ENCODE results near the gene ASTN1. TPM values are rescaled to one million over a fixed set of nuclear protein-coding genes. Genes with fewer than 3 reads are reported as not detected.
"Not testable (repeated sequence)": the region's sequence is repeated elsewhere in the genome, so short reads cannot be mapped to it uniquely, and the experiment has no call there.

Gene ASTN1
- total RNA-seq, 4 donors from 2014 or later, result 0.93 to 2.9 (median 2.3) TPM

DNA sequence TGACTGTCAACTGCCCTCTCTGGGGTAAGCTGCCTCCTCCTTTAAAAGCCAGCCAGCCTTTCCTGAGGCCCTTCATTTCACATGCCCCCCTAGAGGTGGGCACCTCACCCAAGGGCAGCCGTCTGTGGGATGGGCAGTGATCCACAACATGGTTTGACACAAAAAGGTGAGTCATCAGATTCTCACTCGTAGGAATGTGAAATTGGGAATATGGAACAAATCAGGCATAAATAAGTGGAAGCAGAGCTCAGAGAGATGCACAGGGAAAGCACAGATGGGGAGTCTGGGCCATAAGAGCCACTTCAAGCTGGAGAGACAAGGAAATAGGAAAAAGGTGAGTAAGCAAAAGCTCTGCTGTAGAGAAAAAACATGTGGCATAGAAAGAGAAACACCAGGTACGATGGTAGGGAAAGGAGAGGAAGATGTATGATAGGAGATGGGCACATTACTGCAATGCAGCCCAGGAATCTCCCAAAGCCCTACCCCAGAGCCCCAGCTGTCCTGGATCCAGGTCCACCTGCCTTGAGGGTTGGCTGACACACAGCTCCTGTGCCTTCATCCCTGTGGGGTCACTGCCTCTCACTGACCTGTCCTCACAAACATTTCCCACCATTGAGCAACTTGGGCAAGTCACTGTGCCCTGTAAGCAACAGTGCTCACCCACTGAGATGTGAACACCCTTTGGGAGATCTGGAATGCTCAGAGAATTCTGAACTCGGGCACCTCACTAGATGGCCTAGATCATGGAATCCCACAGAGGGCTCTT is 86.6 kb downstream of the ASTN1 start:
- Histone ChIP-seq H3K27me3 (no peaks in the 10 kb centered on the region), H3K27ac (no peak overlapping the region), H3K9me3 (no peaks in the 10 kb centered on the region), H3K36me3 (no peaks in the 10 kb centered on the region), H3K4me1 (no peaks in the 10 kb centered on the region), H3K4me3 (no peak overlapping the region)
- TF ChIP-seq EP300 (IDR thresholded peaks at IDR 0.05), result no peak
- TF ChIP-seq POLR2AphosphoS5 (IDR thresholded peaks at IDR 0.05), result no peak
- no peak for TF ChIP-seq POLR2A (IDR thresholded peaks at IDR 0.05)
- TF ChIP-seq, protein P1, sequence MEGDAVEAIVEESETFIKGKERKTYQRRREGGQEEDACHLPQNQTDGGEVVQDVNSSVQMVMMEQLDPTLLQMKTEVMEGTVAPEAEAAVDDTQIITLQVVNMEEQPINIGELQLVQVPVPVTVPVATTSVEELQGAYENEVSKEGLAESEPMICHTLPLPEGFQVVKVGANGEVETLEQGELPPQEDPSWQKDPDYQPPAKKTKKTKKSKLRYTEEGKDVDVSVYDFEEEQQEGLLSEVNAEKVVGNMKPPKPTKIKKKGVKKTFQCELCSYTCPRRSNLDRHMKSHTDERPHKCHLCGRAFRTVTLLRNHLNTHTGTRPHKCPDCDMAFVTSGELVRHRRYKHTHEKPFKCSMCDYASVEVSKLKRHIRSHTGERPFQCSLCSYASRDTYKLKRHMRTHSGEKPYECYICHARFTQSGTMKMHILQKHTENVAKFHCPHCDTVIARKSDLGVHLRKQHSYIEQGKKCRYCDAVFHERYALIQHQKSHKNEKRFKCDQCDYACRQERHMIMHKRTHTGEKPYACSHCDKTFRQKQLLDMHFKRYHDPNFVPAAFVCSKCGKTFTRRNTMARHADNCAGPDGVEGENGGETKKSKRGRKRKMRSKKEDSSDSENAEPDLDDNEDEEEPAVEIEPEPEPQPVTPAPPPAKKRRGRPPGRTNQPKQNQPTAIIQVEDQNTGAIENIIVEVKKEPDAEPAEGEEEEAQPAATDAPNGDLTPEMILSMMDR (IDR thresholded peaks at IDR 0.05), result no peak
- ATAC-seq, result no peak
- 81% methylated on average over 2 of the region's 4 CpGs; no CpG with 5 or more reads in 1 of the 2 donors for WGBS, 2 donors (ENCODE audit: low coverage in 1 of 2)

DNA sequence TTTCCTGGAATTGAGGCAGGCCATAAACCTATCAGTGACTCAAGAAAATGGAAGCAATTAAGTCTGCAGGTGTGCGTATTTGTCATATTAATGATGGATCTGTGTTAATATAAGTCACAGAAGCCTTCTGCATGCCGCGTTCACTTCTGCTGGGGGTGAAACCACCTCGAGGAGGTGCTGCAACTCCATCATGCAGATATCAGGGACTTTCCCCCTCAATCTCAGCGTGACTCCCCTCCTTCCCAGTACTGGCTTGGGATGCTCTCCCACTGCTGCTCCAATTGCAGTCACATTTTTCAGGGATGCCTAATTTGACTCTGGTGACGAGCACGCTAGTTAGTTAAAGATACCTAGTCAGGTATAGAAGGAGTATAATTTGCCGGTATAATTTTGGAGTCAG is 87.5 kb downstream of the ASTN1 start:
- 75 to 98% methylated on average over 3 to 4 of the region's 8 CpGs for WGBS, 2 donors (ENCODE audit: low coverage in 1 of 2)
- Histone ChIP-seq H3K27ac (no peak overlapping the region), H3K4me1 (no peaks in the 10 kb centered on the region), H3K4me3 (no peak overlapping the region), H3K27me3 (no peaks in the 10 kb centered on the region), H3K36me3 (no peaks in the 10 kb centered on the region), H3K9me3 (no peaks in the 10 kb centered on the region)
- ATAC-seq, result no peak
- TF ChIP-seq, protein P1 (IDR thresholded peaks at IDR 0.05), result no peak
- TF ChIP-seq POLR2AphosphoS5 (IDR thresholded peaks at IDR 0.05) (no peak), POLR2A (IDR thresholded peaks at IDR 0.05) (no peak), EP300 (IDR thresholded peaks at IDR 0.05) (no peak)

DNA sequence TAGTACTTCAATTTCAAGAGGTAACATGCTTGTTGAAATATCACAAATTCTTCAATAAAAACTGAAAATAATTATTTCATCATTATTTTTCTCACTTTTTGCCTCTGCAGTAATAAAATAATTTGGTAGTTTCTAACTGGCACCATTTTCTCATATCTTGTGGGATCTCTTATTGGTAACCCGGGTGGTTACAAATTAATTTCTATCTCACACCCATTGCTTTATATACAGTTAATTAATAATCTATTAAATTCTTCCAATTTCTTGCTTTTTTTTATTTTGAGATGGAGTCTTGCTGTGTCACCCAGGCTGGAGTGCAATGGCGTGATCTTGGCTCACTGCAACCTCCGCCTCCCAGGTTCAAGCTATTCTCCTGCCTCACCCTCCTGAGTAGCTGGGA is 89.7 kb downstream of the ASTN1 start:
- H3K9me3 ChIP-seq, H3K4me1 ChIP-seq, H3K36me3 ChIP-seq, H3K27ac ChIP-seq, ATAC-seq, H3K27me3 ChIP-seq, H3K4me3 ChIP-seq: not testable (repeated sequence)
- 86 to 93% methylated on average over 2 to 3 of the region's 3 CpGs for WGBS, 2 donors (ENCODE audit: low coverage in 1 of 2)

DNA sequence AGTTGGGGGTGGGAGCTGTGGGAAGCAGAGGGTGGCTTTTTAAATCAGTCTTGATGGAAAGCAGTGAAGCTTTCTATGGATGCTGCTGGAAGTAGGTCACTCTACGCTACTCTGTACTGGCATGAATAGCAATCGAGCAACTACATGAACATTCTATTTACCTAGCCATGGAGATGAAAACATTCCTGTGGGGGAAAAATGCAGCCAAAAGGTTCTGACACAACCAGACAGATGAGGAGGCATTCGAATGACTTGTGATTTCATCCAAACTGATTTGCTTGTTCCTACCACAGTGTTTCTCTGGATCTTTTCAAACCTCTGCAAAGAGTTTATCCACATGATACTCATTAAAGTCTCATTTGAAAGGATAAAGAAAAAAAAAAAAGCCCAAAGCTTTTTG is 95.0 kb downstream of the ASTN1 start:
- TF ChIP-seq EP300 (IDR thresholded peaks at IDR 0.05) (no peak), POLR2A (IDR thresholded peaks at IDR 0.05) (no peak), POLR2AphosphoS5 (IDR thresholded peaks at IDR 0.05) (no peak)
- TF ChIP-seq, protein P1 (IDR thresholded peaks at IDR 0.05), result no peak
- Histone ChIP-seq H3K4me1 (peaks cover 0 to 13% (median 0%) of the 10 kb centered on the region in 3 donors), H3K9me3 (no peaks in the 10 kb centered on the region), H3K27me3 (no peaks in the 10 kb centered on the region), H3K4me3 (no peak overlapping the region), H3K36me3 (no peaks in the 10 kb centered on the region), H3K27ac (no peak overlapping the region)
- ATAC-seq, result no peak
- 8 to 38% methylated on average over 2 to 3 of the region's 3 CpGs for WGBS, 2 donors (ENCODE audit: low coverage in 1 of 2)

DNA sequence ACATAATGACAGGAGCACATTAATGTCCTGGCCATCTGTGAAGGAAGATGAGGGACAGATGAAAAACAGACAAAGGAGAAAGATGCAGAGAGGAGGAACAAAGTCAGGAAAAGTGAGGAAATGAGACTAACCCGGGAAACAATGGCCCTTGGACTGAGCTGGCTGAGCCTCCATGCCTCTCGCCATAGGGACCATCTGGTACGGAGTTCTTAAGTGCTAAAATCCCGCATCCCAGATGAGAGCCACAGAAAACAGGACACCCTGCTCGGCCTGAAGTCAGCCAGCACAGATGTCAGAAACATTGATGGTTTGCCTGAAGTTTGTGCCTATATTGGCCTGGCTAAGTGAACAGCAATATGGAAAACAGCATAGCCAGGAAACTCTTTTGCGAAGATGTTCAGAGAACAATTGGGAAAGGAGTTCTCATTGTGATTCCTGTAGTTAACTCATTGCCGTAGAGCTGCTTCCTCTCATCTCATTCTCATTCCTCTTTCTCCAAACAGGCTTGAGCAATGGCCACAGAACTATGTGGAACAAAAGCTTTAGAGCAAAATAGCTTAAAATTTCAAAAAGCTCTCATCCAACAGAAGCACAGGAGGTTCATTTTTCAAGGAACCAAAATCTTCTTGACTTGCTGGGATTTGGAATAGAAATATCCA is 96.6 kb downstream of the ASTN1 start:
- no peak for ATAC-seq
- Histone ChIP-seq H3K27ac (no peak overlapping the region), H3K4me3 (no peak overlapping the region), H3K9me3 (no peaks in the 10 kb centered on the region), H3K4me1 (peaks cover 0 to 13% (median 0%) of the 10 kb centered on the region in 3 donors), H3K36me3 (no peaks in the 10 kb centered on the region), H3K27me3 (no peaks in the 10 kb centered on the region)
- 84 to 91% methylated on average over 7 of the region's 7 CpGs for WGBS, 2 donors (ENCODE audit: low coverage in 1 of 2)
- TF ChIP-seq EP300 (IDR thresholded peaks at IDR 0.05) (no peak), POLR2AphosphoS5 (IDR thresholded peaks at IDR 0.05) (no peak)

DNA sequence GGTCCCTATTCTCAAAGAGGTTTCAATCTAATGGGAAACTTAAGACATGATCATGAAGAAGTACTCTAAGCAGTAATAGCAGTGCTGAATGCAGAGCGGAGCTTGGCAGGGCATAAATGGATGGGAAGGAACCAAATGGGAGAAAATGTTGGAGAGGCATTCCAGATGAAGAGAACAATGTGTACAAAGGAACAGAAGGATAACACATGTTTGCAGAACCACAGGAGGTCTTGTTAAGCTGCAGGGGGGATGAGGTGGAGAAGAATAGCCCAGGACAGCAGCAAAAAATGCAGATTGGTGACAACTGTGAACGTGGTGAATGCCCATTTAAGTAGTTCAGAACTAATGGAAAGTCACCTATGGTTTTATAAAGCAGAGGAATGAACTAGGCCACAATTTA is 99.1 kb downstream of the ASTN1 start:
- no peak for ATAC-seq
- WGBS, 2 donors (ENCODE audit: low coverage in 1 of 2), result 69 to 82% methylated on average over 2 of the region's 2 CpGs
- no peak overlapping the region for H3K4me3 ChIP-seq
- no peak overlapping the region for H3K27ac ChIP-seq
- no peak for TF ChIP-seq POLR2A (IDR thresholded peaks at IDR 0.05)
- no peak for TF ChIP-seq EP300 (IDR thresholded peaks at IDR 0.05)
- TF ChIP-seq, protein P1 (IDR thresholded peaks at IDR 0.05), result no peak
- TF ChIP-seq POLR2AphosphoS5 (IDR thresholded peaks at IDR 0.05), result no peak
- no peaks in the 10 kb centered on the region for H3K27me3 ChIP-seq
- no peaks in the 10 kb centered on the region for H3K9me3 ChIP-seq
- peaks cover 0 to 13% (median 0%) of the 10 kb centered on the region in 3 donors for H3K4me1 ChIP-seq
- H3K36me3 ChIP-seq, result no peaks in the 10 kb centered on the region

Measured in gastroesophageal sphincter (tissue), 4 donors.